ENCODE results near the gene HEATR3.
A peak's percentile ranks its signal among the peaks of the same experiment; 100 is the strongest.

The HEATR3 gene

DNA sequence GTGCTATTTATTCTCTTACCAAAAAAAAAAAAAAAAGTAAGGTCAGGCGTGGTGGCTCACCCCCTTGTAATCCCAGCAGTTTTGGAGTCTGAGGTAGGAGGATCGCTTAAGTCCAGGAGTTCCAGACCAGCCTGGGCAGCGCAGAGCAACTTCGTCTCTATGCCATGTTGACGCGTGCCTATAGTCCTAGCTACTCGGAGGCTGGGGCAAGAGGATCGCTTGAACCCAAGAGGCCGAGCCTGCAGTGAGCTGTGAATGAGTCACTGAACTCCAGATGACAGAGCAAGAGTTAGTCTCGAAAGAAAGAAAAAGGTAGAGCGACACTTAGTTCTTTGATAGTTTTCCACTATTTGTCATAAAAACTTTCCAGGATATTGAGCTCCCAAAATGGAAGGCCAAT lies 86.0 kb downstream of the HEATR3 start:
- H3K4me1 Mint-ChIP-seq = peaks cover 30% of the 10 kb centered on the region
- no peak for DNase-seq (ENCODE audit: low spot score in 2 of 2)

DNA sequence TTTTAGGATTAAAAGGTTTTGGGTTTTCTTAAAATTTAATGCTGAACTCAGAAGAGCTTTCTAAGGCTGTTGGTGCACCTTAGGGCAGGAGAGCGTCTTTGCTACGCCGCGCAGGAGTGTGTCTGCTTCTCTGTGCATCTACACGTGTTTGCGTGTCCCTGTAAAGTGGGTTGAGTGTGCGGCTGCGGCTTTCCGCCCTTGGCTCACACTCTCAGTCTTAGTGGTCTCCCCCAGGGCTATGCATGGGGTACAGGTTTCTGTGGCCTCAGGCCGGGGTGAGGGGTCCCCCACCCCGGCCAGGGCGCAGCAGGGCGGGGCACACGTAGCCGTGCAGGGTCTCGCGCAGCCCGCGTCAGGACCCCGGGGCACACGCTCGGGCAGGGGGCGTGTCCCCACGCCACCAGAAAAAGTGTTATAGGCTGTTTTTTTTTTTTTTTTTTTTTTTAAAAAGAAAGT lies 86.6 kb downstream of the HEATR3 start:
- Mint-ChIP-seq H3K9me3 (no peaks in the 10 kb centered on the region), H3K4me3 (peak overlapping the region; percentile 92), H3K36me3 (peaks cover 31% of the 10 kb centered on the region), H3K4me1 (peaks cover 36% of the 10 kb centered on the region), H3K27ac (peak overlapping the region; percentile 92)
- DNase-seq (ENCODE audit: low spot score in 2 of 2) (peak; percentile 59 to 89), ATAC-seq (peak; percentile 86)

More for the DNA sequence above, 86.0 kb downstream of the HEATR3 start:
- Mint-ChIP-seq H3K36me3 (peaks cover 30% of the 10 kb centered on the region), H3K27ac (peak overlapping the region; percentile 92), H3K4me3 (peak overlapping the region; percentile 92), H3K9me3 (no peaks in the 10 kb centered on the region)
- no peak for ATAC-seq

DNA sequence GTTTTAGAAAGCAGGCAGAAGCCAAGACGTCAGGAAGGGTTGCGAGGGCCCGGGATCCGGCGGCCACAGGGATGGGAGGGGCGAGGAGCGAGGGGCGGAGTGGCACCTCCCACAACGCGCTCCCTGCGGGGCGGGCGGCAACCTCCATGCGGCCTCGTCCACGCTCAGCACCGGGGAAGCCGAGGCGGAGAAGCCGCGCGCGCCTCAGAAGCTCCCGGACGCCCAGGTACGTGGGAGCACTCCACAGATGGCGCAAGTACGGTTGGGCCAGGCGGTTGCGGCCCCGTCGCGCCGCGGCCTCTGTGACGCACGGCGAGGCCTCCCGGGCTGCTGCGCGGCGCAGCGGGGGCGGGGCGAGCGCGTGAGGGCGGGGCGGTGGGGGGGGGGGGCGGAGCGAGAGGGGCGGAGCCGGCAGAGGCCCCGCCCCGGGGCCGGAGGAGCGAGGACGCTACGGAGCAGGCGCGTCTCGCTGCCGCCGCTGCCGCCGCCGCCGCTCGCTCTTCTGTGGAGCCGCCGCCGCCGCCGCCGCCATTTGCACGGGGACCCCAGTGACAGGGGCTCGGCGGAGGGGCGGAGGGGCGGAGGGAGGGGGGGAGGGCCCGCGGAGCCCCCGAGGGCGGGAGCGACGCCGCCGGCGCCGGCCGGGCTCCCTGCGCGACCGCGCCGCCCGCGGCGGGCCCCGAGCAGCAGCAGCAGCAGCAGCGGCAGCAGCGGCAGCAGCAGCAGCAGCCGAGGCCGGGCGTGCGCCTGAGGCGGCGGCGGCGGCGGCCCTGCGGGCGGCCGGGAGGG lies 87.2 kb downstream of the HEATR3 start, which contains the start of gene TENT4B:
TENT4B (plus strand) TSS at position 500 of the 789 bp plus-strand sequence. CDS start 316 bp downstream, outside the sequence.
- H3K9me3 Mint-ChIP-seq = no peaks in the 10 kb centered on the region
- H3K27ac Mint-ChIP-seq = peak within 1 kb of the TSS; percentile 92
- H3K4me3 Mint-ChIP-seq = peak within 1 kb of the TSS; percentile 92
- H3K36me3 Mint-ChIP-seq = peaks cover 33% of the 10 kb centered on the region
- peak; percentile 84 to 95 for DNase-seq (ENCODE audit: low spot score in 2 of 2)
- peak; percentile 79 for ATAC-seq
- H3K4me1 Mint-ChIP-seq = peaks cover 36% of the 10 kb centered on the region

DNA sequence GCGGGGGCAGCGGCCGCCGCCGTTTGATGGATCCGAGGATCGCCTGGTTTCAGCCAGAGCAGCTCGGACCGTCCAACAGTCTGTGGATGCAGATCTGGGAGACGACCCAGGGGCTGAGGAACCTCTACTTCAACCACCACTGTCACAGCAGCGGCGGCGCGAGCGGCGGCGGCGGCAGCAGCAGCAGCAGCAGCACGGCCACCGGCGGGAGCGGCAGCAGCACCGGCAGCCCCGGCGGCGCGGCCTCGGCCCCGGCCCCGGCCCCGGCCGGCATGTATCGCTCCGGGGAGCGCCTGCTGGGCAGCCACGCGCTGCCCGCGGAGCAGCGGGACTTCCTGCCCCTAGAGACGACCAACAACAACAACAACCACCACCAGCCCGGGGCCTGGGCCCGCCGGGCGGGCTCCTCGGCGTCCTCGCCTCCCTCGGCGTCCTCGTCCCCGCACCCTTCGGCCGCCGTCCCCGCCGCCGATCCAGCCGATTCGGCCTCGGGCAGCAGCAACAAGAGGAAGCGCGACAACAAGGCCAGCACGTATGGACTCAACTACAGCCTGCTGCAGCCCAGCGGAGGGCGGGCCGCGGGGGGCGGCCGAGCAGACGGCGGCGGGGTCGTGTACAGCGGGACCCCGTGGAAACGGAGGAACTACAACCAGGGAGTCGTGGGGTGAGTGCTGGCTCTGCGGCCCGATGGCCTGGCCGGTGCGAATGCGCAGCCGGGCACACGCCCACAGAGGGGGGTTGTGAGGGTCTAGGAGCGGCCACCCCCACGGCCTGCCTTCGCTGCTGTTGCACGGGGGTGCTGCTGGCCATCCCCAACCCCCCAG lies 88.0 kb downstream of the HEATR3 start:
- ATAC-seq (peak; percentile 27), DNase-seq (ENCODE audit: low spot score in 2 of 2) (peak in 1 of 2 donors; percentile 81)
- peaks cover 37% of the 10 kb centered on the region for H3K36me3 Mint-ChIP-seq
- peak overlapping the region; percentile 89 for H3K27ac Mint-ChIP-seq
- H3K9me3 Mint-ChIP-seq = no peaks in the 10 kb centered on the region
- H3K4me3 Mint-ChIP-seq = peak overlapping the region; percentile 92
- H3K4me1 Mint-ChIP-seq = peaks cover 42% of the 10 kb centered on the region

DNA sequence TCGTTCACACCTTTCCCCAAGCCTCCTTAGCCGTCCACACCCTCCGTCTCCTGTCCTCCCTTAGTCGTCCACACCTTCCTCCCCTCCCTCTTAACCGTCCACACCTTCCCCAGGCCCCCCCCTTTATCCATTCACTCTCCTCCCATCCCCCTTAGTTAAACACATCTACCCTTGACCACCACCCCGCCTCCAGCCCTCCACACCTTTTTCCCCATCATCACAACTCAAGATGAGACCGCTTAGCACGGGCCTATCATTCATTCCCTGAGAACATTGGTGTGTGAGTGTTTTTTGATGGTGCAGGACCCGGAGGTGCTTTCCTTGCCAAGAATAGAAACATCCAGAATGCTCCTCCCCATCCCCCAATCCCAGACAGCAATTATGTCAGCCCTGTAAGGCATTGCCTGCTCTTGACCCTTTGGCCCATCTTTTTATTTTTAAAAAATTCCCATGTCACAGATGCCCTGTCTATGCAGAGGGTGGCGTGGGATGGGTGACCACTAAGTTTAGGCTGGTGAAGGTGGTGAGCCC lies 88.7 kb downstream of the HEATR3 start:
- DNase-seq (ENCODE audit: low spot score in 2 of 2) (peak in 1 of 2 donors; percentile 55), ATAC-seq (no peak)
- peaks cover 37% of the 10 kb centered on the region for H3K36me3 Mint-ChIP-seq
- H3K4me3 Mint-ChIP-seq = peak overlapping the region; percentile 92
- H3K4me1 Mint-ChIP-seq = peaks cover 49% of the 10 kb centered on the region
- H3K9me3 Mint-ChIP-seq = no peaks in the 10 kb centered on the region
- H3K27ac Mint-ChIP-seq = peak overlapping the region; percentile 89

DNA sequence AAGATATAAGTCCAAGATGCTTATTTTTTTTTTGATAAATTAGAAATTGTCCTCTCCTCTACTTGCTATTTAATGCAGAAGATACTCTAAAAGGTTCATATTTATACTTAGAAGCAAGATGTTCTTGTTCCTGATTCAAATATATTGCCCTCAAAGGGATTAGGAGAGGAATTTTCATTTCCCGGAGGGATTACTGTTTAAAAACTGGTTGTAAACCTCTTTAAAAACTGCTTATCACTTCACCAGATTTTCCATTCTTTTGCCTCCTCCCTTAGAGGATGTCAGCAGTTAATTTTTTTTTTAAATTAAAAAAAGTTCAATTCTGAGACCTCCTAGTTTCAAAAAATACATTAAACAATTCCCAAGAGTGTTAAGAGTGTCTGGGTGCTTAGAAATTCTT lies 90.2 kb downstream of the HEATR3 start:
- H3K9me3 Mint-ChIP-seq = no peaks in the 10 kb centered on the region
- DNase-seq (ENCODE audit: low spot score in 2 of 2) = no peak
- H3K27ac Mint-ChIP-seq = peak overlapping the region; percentile 89
- H3K36me3 Mint-ChIP-seq = peaks cover 44% of the 10 kb centered on the region
- H3K4me1 Mint-ChIP-seq = peaks cover 62% of the 10 kb centered on the region
- peak overlapping the region; percentile 92 for H3K4me3 Mint-ChIP-seq
- ATAC-seq = no peak
